Tibial artery (tissue), 4 donors: Measurements from ENCODE around the gene ADGRG6.

Experiments
- DNase-seq, 2 donors: peaks; one replicate each; pipeline ENCODE4 v3.0.0-alpha.2; 2019
- H3K27ac ChIP-seq, 2 donors: fragments of 200-600 bp; sonication (generic) in 1 of 2; 1 replicate in 1 of 2; 2 replicates in 1 of 2; pipeline ENCODE4 v1.5.1; 2018 to 2019; ENCODE audit warnings: mild to moderate bottlenecking in 1 of 2
- H3K27me3 ChIP-seq, 2 donors: fragments of 200-600 bp; sonication (generic) in 1 of 2; one replicate each; pipeline versions ENCODE4 v1.5.1 to v1.6.0; 2016 to 2019
- H3K36me3 ChIP-seq, 3 donors: fragments of 200-600 bp; sonication (generic) in 2 of 3; one replicate each; pipeline ENCODE4 v1.5.1; 2016 to 2019; ENCODE audit warnings: mild to moderate bottlenecking in 2 of 3
- H3K4me1 ChIP-seq, 4 donors: fragments of 200-600 bp; sonication (generic) in 2 of 4; 1 replicate in 3 of 4; 2 replicates in 1 of 4; pipeline ENCODE4 v1.5.1; 2016 to 2019
- H3K4me3 ChIP-seq, 2 donors: fragments of 200-600 bp; sonication (generic) in 1 of 2; 1 replicate in 1 of 2; 2 replicates in 1 of 2; pipeline ENCODE4 v1.5.1; 2018 to 2019; ENCODE audit warnings: mild to moderate bottlenecking in 2 of 2
- H3K9me3 ChIP-seq, 3 donors: fragments of 200-600 bp; sonication (generic) in 1 of 3; one replicate each; pipeline ENCODE4 v1.5.1; 2016 to 2019
- intact Hi-C: fragments of 100-400 bp; cut with DNase I; formaldehyde crosslinking; loops from one replicate; pipeline ENCODE4 v1.15.0; 2023; ENCODE audit warnings: low total_unique reads
- TF ChIP-seq, protein P1 (sequence below), 2 experiments: fragments of 200-600 bp in 1 of 2; fragments of 450-650 bp in 1 of 2; IDR thresholded peaks; one replicate each; pipeline ENCODE4 v1.5.1; 2017 to 2019; ENCODE audit warnings: antibody characterized with exemption in 2 of 2, mild to moderate bottlenecking in 1 of 2, moderate library complexity in 1 of 2

The ADGRG6 gene

DNA sequence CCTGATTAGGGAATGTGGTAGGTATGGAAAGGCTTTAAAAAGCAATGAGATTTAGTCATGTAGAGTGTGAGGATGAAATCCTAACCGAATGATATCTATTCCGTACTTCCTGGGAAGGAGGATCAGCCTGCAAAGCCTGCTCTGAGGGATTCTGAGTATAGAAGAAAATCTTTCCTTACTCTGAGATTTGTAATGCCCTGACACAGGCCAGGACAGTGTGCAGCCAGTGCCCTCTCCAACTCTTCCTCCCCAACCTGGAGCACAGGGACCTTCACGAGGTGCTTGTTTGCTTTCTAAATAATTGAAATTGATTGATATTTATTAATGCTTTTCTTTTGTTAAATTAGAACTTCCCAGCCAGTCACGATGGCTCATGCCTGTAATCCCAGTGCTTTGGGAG is 131.6 kb downstream of the ADGRG6 start:
- TF ChIP-seq, protein P1, sequence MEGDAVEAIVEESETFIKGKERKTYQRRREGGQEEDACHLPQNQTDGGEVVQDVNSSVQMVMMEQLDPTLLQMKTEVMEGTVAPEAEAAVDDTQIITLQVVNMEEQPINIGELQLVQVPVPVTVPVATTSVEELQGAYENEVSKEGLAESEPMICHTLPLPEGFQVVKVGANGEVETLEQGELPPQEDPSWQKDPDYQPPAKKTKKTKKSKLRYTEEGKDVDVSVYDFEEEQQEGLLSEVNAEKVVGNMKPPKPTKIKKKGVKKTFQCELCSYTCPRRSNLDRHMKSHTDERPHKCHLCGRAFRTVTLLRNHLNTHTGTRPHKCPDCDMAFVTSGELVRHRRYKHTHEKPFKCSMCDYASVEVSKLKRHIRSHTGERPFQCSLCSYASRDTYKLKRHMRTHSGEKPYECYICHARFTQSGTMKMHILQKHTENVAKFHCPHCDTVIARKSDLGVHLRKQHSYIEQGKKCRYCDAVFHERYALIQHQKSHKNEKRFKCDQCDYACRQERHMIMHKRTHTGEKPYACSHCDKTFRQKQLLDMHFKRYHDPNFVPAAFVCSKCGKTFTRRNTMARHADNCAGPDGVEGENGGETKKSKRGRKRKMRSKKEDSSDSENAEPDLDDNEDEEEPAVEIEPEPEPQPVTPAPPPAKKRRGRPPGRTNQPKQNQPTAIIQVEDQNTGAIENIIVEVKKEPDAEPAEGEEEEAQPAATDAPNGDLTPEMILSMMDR (IDR thresholded peaks at IDR 0.05) = no peak
- H3K9me3 ChIP-seq = no peaks in the 10 kb centered on the region
- no peaks in the 10 kb centered on the region for H3K4me1 ChIP-seq
- H3K36me3 ChIP-seq = no peaks in the 10 kb centered on the region
- H3K27ac ChIP-seq = no peak overlapping the region
- no peak overlapping the region for H3K4me3 ChIP-seq
- intact Hi-C loops = no loop called here
- DNase-seq = no peak
- no peaks in the 10 kb centered on the region for H3K27me3 ChIP-seq

GRCh38 chr6:142438898-142439297 is 137.1 kb downstream of the ADGRG6 start:
- H3K9me3 ChIP-seq = no peaks in the 10 kb centered on the region
- H3K4me3 ChIP-seq = no peak overlapping the region
- DNase-seq = no peak
- TF ChIP-seq, protein P1 (IDR thresholded peaks at IDR 0.05) = no peak
- H3K27me3 ChIP-seq = no peaks in the 10 kb centered on the region
- no peaks in the 10 kb centered on the region for H3K36me3 ChIP-seq
- H3K27ac ChIP-seq = no peak overlapping the region
- intact Hi-C loops = no loop called here
- no peaks in the 10 kb centered on the region for H3K4me1 ChIP-seq

DNA sequence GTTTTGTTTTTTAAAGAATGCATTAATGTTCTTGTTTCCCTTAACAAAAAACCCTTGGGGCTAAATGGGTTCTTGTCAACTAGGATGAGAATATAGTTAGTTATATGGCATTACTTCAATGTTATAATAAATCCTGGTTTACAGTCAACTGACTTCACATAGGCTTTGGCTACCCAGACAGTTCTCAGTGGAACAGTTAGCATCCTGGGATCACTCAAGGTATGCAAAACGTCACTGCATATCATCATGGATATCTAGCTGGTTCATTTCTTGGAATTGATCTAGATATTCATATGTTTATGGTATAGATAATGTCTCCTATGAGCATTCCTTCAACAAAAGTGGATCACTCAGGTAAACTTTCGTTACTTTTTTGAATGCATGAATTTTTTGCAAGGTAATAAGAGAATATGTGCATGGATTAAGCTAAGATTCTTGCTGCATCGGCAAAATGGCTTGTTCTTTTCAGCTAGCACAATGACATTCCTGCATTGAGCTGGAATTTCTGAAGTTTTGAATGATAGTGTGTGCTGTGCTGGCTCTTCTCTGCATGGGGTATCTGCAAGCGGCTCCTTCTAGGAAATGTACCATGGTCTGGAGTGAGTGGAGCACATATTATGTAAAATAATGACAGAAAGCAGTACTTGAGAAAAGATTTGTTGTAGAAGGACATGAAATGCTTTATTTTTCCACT is 138.9 kb downstream of the ADGRG6 start:
- no peaks in the 10 kb centered on the region for H3K36me3 ChIP-seq
- no peak overlapping the region for H3K4me3 ChIP-seq
- TF ChIP-seq, protein P1 (IDR thresholded peaks at IDR 0.05) = no peak
- no peaks in the 10 kb centered on the region for H3K9me3 ChIP-seq
- H3K4me1 ChIP-seq = no peaks in the 10 kb centered on the region
- intact Hi-C loops = no loop called here
- no peaks in the 10 kb centered on the region for H3K27me3 ChIP-seq
- no peak overlapping the region for H3K27ac ChIP-seq
- DNase-seq = no peak

GRCh38 chr6:142441716-142442115 is 139.9 kb downstream of the ADGRG6 start:
- TF ChIP-seq, protein P1 (IDR thresholded peaks at IDR 0.05) = no peak
- intact Hi-C loops = no loop called here
- no peaks in the 10 kb centered on the region for H3K27me3 ChIP-seq
- no peaks in the 10 kb centered on the region for H3K36me3 ChIP-seq
- no peak for DNase-seq
- H3K4me1 ChIP-seq = no peaks in the 10 kb centered on the region
- no peaks in the 10 kb centered on the region for H3K9me3 ChIP-seq
- H3K4me3 ChIP-seq = no peak overlapping the region
- H3K27ac ChIP-seq = no peak overlapping the region

DNA sequence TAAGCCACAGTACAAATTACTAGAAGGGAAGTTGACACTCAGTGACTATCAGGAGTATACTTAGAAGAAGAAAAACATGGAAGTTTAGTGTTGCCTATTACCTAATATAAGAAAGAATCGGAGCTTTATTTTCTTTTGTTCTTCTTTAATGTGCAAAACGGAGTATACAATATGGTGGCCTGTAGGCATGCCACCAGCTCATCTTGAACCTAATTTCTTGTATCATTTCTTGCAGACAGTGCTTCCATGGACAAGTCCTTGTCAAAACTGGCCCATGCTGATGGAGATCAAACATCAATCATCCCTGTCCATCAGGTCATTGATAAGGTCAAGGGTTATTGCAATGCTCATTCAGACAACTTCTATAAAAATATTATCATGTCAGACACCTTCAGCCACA is 141.3 kb downstream of the ADGRG6 start:
- intact Hi-C loops = no loop called here
- no peaks in the 10 kb centered on the region for H3K4me1 ChIP-seq
- no peak for DNase-seq
- TF ChIP-seq, protein P1 (IDR thresholded peaks at IDR 0.05) = no peak
- no peak overlapping the region for H3K27ac ChIP-seq
- no peaks in the 10 kb centered on the region for H3K9me3 ChIP-seq
- H3K27me3 ChIP-seq = no peaks in the 10 kb centered on the region
- H3K4me3 ChIP-seq = no peak overlapping the region
- no peaks in the 10 kb centered on the region for H3K36me3 ChIP-seq

GRCh38 chr6:142443532-142443931 is 141.7 kb downstream of the ADGRG6 start:
- DNase-seq = no peak
- H3K4me3 ChIP-seq = no peak overlapping the region
- no peak overlapping the region for H3K27ac ChIP-seq
- no peaks in the 10 kb centered on the region for H3K4me1 ChIP-seq
- no peaks in the 10 kb centered on the region for H3K36me3 ChIP-seq
- TF ChIP-seq, protein P1 (IDR thresholded peaks at IDR 0.05) = no peak
- no peaks in the 10 kb centered on the region for H3K9me3 ChIP-seq
- intact Hi-C loops = no loop called here
- no peaks in the 10 kb centered on the region for H3K27me3 ChIP-seq
